Measurements from ENCODE around the gene REV1. TPM values are rescaled to one million over a fixed set of nuclear protein-coding genes. Genes with fewer than 3 reads are reported as not detected.

The REV1 gene
- 31.3 and 33.0 TPM in 2 replicates for total RNA-seq

GRCh38 chr2:99489761-99490622, at the start of gene REV1:
Gene REV1 (minus strand): TSS chr2:99490017. CDS start chr2:99464975, 25,042 bp downstream.

Other genes with a start within 250 kb of the REV1 start
- not detected in 2 replicates for gene LYG2, start 234.4 kb downstream of the REV1 start, total RNA-seq
- 0.59 and 0.86 TPM in 2 replicates for gene LYG1, start 188.8 kb downstream of the REV1 start, total RNA-seq
- 34.1 and 41.2 TPM in 2 replicates for gene TXNDC9, start 153.7 kb downstream of the REV1 start, total RNA-seq
- 40.9 and 47.5 TPM in 2 replicates for gene EIF5B, start 152.6 kb downstream of the REV1 start, total RNA-seq